Activated CD4-positive, alpha-beta T cell treated with anti-CD3 and anti-CD28 coated beads, Interleukin-2, amount 10 ng/mL, durations not matched to agents 7 days and 5 days (primary cell): ENCODE data around the gene SETD5. TPM values are rescaled to one million over a fixed set of nuclear protein-coding genes. Genes with fewer than 3 reads are reported as not detected.

Experiments
- CTCF ChIA-PET: fragments of 350-600 bp; sonication (Branson Sonifier 250); formaldehyde crosslinking; loops from one replicate; lab custom pipeline; 2021; ENCODE audit warnings: antibody characterized with exemption; lab: Charles Lee
- POLR2A ChIA-PET: fragments of 350-600 bp; sonication (Branson Sonifier 250); formaldehyde crosslinking; loops from one replicate; lab custom pipeline; 2021; ENCODE audit warnings: antibody characterized with exemption; lab: Charles Lee
- DNase-seq: peaks from one replicate; pipeline ENCODE4 v3.0.0-alpha.2; 2020
- H3K27ac Mint-ChIP-seq: one replicate; pipeline ENCODE4 v1.8.0; 2021; ENCODE audit warnings: mild to moderate bottlenecking, moderate library complexity, mixed read lengths
- H3K27me3 Mint-ChIP-seq: one replicate; pipeline ENCODE4 v1.8.0; 2021; ENCODE audit warnings: mixed read lengths
- H3K36me3 Mint-ChIP-seq: one replicate; pipeline ENCODE4 v1.8.0; 2021; ENCODE audit warnings: low read depth, mixed read lengths
- H3K4me1 Mint-ChIP-seq: one replicate; pipeline ENCODE4 v1.8.0; 2021; ENCODE audit warnings: mixed read lengths
- H3K4me3 Mint-ChIP-seq: one replicate; pipeline ENCODE4 v1.8.0; 2021; ENCODE audit warnings: mild to moderate bottlenecking, moderate library complexity, mixed read lengths
- H3K9me3 Mint-ChIP-seq: one replicate; pipeline ENCODE4 v1.8.0; 2021; ENCODE audit warnings: mixed read lengths
- total RNA-seq, 2 experiments: library from RNA; stranded (reverse); gene quantifications; one replicate each; pipeline ENCODE4 v1.2.3, GENCODE V29; 2021

SETD5 gene
- total RNA-seq, 2 experiments from 2014 or later = 111 to 129 TPM

- Mint-ChIP-seq H3K27ac (no peak overlapping the region), H3K4me1 (peaks cover 72% of the 10 kb centered on the region), H3K4me3 (no peak overlapping the region), H3K9me3 (no peaks in the 10 kb centered on the region), H3K36me3 (peaks cover 14% of the 10 kb centered on the region), H3K27me3 (no peaks in the 10 kb centered on the region)
- DNase-seq = no peak
- ChIA-PET CTCF (interaction anchor here (0.8 to 1.8 kb wide), 4 partner anchors 11 to 43 kb away, joined by 3 to 4 read pairs (median 4); partner anchors contain the start of gene THUMPD3), POLR2A (no interaction called here)
Measured at GRCh38 chr3:9404680-9405079, 7.3 kb downstream of the SETD5 start.

- peaks cover 22% of the 10 kb centered on the region for H3K36me3 Mint-ChIP-seq
- H3K4me1 Mint-ChIP-seq = peaks cover 70% of the 10 kb centered on the region
- CTCF ChIA-PET = interaction anchor here (1.8 kb wide), 1 partner anchor 42 kb away, joined by 4 read pairs; no protein-coding TSS in a partner anchor
- no peak overlapping the region for H3K27ac Mint-ChIP-seq
- POLR2A ChIA-PET = no interaction called here
- no peaks in the 10 kb centered on the region for H3K27me3 Mint-ChIP-seq
- DNase-seq = no peak
- no peak overlapping the region for H3K4me3 Mint-ChIP-seq
- no peaks in the 10 kb centered on the region for H3K9me3 Mint-ChIP-seq
Measured at GRCh38 chr3:9405756-9406155, 8.3 kb downstream of the SETD5 start.

- DNase-seq = no peak
- Mint-ChIP-seq H3K27ac (no peak overlapping the region), H3K4me3 (no peak overlapping the region)
Measured at GRCh38 chr3:9406856-9407626, 9.6 kb downstream of the SETD5 start.

GRCh38 chr3:9408061-9408460 is 10.6 kb downstream of the SETD5 start:
- CTCF ChIA-PET = interaction anchor here (0.6 kb wide), 1 partner anchor 18 kb away, joined by 3 read pairs; no protein-coding TSS in a partner anchor
- no peak for DNase-seq
- no peaks in the 10 kb centered on the region for H3K9me3 Mint-ChIP-seq
- H3K4me3 Mint-ChIP-seq = no peak overlapping the region
- H3K36me3 Mint-ChIP-seq = peaks cover 25% of the 10 kb centered on the region
- peaks cover 56% of the 10 kb centered on the region for H3K4me1 Mint-ChIP-seq
- no peak overlapping the region for H3K27ac Mint-ChIP-seq
- H3K27me3 Mint-ChIP-seq = no peaks in the 10 kb centered on the region
- POLR2A ChIA-PET = interaction anchor here (1.0 kb wide), 1 partner anchor 11 kb away, joined by 3 read pairs; no protein-coding TSS in a partner anchor

More at GRCh38 chr3:9406856-9407626, 9.6 kb downstream of the SETD5 start:
- Mint-ChIP-seq H3K9me3 (no peaks in the 10 kb centered on the region), H3K4me1 (peaks cover 61% of the 10 kb centered on the region), H3K27me3 (no peaks in the 10 kb centered on the region), H3K36me3 (peaks cover 22% of the 10 kb centered on the region)
- ChIA-PET POLR2A (no interaction called here), CTCF (no interaction called here)

GRCh38 chr3:9408546-9408945 is 11.1 kb downstream of the SETD5 start:
- Mint-ChIP-seq H3K27me3 (no peaks in the 10 kb centered on the region), H3K36me3 (peaks cover 28% of the 10 kb centered on the region), H3K4me3 (no peak overlapping the region), H3K27ac (no peak overlapping the region), H3K4me1 (peaks cover 56% of the 10 kb centered on the region), H3K9me3 (no peaks in the 10 kb centered on the region)
- ChIA-PET POLR2A (interaction anchor here (1.0 kb wide), 1 partner anchor 12 kb away, joined by 3 read pairs; no protein-coding TSS in a partner anchor), CTCF (no interaction called here)
- no peak for DNase-seq

GRCh38 chr3:9409981-9410854 is 12.8 kb downstream of the SETD5 start:
- Mint-ChIP-seq H3K27me3 (no peaks in the 10 kb centered on the region), H3K4me3 (no peak overlapping the region), H3K4me1 (peaks cover 52% of the 10 kb centered on the region), H3K27ac (no peak overlapping the region), H3K36me3 (peaks cover 32% of the 10 kb centered on the region), H3K9me3 (no peaks in the 10 kb centered on the region)
- no peak for DNase-seq
- CTCF ChIA-PET = interaction anchor here (0.7 kb wide), 1 partner anchor 82 kb away, joined by 3 read pairs; no protein-coding TSS in a partner anchor
- POLR2A ChIA-PET = no interaction called here

GRCh38 chr3:9411302-9411701 is 13.9 kb downstream of the SETD5 start:
- H3K4me1 Mint-ChIP-seq = peaks cover 51% of the 10 kb centered on the region
- no peak overlapping the region for H3K4me3 Mint-ChIP-seq
- H3K27ac Mint-ChIP-seq = no peak overlapping the region
- ChIA-PET CTCF (interaction anchor here (0.7 kb wide), 1 partner anchor 80 kb away, joined by 3 read pairs; no protein-coding TSS in a partner anchor), POLR2A (interaction anchor here (0.5 kb wide), 1 partner anchor 22 kb away, joined by 3 read pairs; no protein-coding TSS in a partner anchor)
- peaks cover 37% of the 10 kb centered on the region for H3K36me3 Mint-ChIP-seq
- no peaks in the 10 kb centered on the region for H3K9me3 Mint-ChIP-seq
- DNase-seq = no peak
- no peaks in the 10 kb centered on the region for H3K27me3 Mint-ChIP-seq

- H3K4me3 Mint-ChIP-seq = no peak overlapping the region
- peaks cover 44% of the 10 kb centered on the region for H3K4me1 Mint-ChIP-seq
- DNase-seq = no peak
- POLR2A ChIA-PET = no interaction called here
- CTCF ChIA-PET = no interaction called here
- H3K27ac Mint-ChIP-seq = no peak overlapping the region
- H3K27me3 Mint-ChIP-seq = no peaks in the 10 kb centered on the region
- H3K9me3 Mint-ChIP-seq = no peaks in the 10 kb centered on the region
- H3K36me3 Mint-ChIP-seq = peaks cover 36% of the 10 kb centered on the region
Measured at GRCh38 chr3:9412293-9412692, 14.9 kb downstream of the SETD5 start.

- CTCF ChIA-PET = no interaction called here
- POLR2A ChIA-PET = no interaction called here
Measured at GRCh38 chr3:9414826-9415225, 17.4 kb downstream of the SETD5 start.

GRCh38 chr3:9415485-9416138 is 18.2 kb downstream of the SETD5 start:
- no peaks in the 10 kb centered on the region for H3K9me3 Mint-ChIP-seq
- H3K27me3 Mint-ChIP-seq = no peaks in the 10 kb centered on the region
- H3K27ac Mint-ChIP-seq = no peak overlapping the region
- H3K36me3 Mint-ChIP-seq = peaks cover 18% of the 10 kb centered on the region
- H3K4me3 Mint-ChIP-seq = no peak overlapping the region
- ChIA-PET POLR2A (no interaction called here), CTCF (interaction anchor here (1.7 kb wide), 2 partner anchors 11 to 16 kb away, joined by 4 to 6 read pairs; no protein-coding TSS in a partner anchor)
- DNase-seq = no peak
- H3K4me1 Mint-ChIP-seq = peaks cover 36% of the 10 kb centered on the region

More at GRCh38 chr3:9414826-9415225, 17.4 kb downstream of the SETD5 start:
- H3K27ac Mint-ChIP-seq = no peak overlapping the region
- peaks cover 37% of the 10 kb centered on the region for H3K4me1 Mint-ChIP-seq
- no peak for DNase-seq
- no peak overlapping the region for H3K4me3 Mint-ChIP-seq
- H3K36me3 Mint-ChIP-seq = peaks cover 24% of the 10 kb centered on the region
- H3K9me3 Mint-ChIP-seq = no peaks in the 10 kb centered on the region
- no peaks in the 10 kb centered on the region for H3K27me3 Mint-ChIP-seq

GRCh38 chr3:9416139-9416780 is 18.8 kb downstream of the SETD5 start:
- no peak for DNase-seq
- H3K27me3 Mint-ChIP-seq = no peaks in the 10 kb centered on the region
- ChIA-PET CTCF (interaction anchor here (1.1 to 1.7 kb wide), 3 partner anchors 11 to 19 kb away, joined by 4 to 6 read pairs (median 4); partner anchors contain the start of gene SETD5), POLR2A (no interaction called here)
- no peak overlapping the region for H3K27ac Mint-ChIP-seq
- no peak overlapping the region for H3K4me3 Mint-ChIP-seq
- peaks cover 41% of the 10 kb centered on the region for H3K4me1 Mint-ChIP-seq
- H3K36me3 Mint-ChIP-seq = peaks cover 18% of the 10 kb centered on the region
- H3K9me3 Mint-ChIP-seq = no peaks in the 10 kb centered on the region
